GM12891 (cell line): ENCODE measurements around the gene APBB2.

Experiments used
- POLR2A ChIP-seq: IDR thresholded peaks from 2 replicates; pipeline ENCODE4 v1.6.1; 2011; ENCODE audit warnings: low read depth, low read length, control low read depth
- POLR2AphosphoS5 ChIP-seq: IDR thresholded peaks from 2 replicates; pipeline ENCODE4 v1.6.1; 2011; ENCODE audit warnings: low read depth, low read length, control low read depth
- SPI1 ChIP-seq: IDR thresholded peaks from 2 replicates; pipeline ENCODE4 v1.6.1; 2011; ENCODE audit warnings: low read depth, low read length, control low read depth
- TAF1 ChIP-seq: IDR thresholded peaks from 2 replicates; pipeline ENCODE4 v1.6.1; 2011; ENCODE audit warnings: low read depth, low read length, control low read depth

- TF ChIP-seq SPI1 = no peak
- TF ChIP-seq POLR2AphosphoS5 = no peak
- TF ChIP-seq TAF1 = no peak
- TF ChIP-seq POLR2A = no peak
Measured at GRCh38 chr4:41124916-41125548, 89.3 kb downstream of the APBB2 start.
